Prostate gland (tissue), 2 donors: ENCODE results near the gene TTC29.
"Not testable (repeated sequence)": the region's sequence is repeated elsewhere in the genome, so short reads cannot be mapped to it uniquely, and the experiment has no call there.

ENCODE experiments used
- POLR2AphosphoS5 ChIP-seq: sonication (generic); formaldehyde crosslinking; IDR thresholded peaks from one replicate; pipeline ENCODE4 v1.6.1; 2017; ENCODE audit warnings: antibody characterized with exemption
- TF ChIP-seq, protein P1 (sequence below), 4 experiments: fragments of 200-600 bp in 2 of 4; fragments of 450-650 bp in 2 of 4; sonication (generic) in 2 of 4; IDR thresholded peaks; 1 replicate in 3 of 4; 2 replicates in 1 of 4; pipeline ENCODE4 v1.5.1; 2016 to 2019; ENCODE audit warnings: antibody characterized with exemption in 4 of 4, mild to moderate bottlenecking in 2 of 4, moderate library complexity in 2 of 4

DNA sequence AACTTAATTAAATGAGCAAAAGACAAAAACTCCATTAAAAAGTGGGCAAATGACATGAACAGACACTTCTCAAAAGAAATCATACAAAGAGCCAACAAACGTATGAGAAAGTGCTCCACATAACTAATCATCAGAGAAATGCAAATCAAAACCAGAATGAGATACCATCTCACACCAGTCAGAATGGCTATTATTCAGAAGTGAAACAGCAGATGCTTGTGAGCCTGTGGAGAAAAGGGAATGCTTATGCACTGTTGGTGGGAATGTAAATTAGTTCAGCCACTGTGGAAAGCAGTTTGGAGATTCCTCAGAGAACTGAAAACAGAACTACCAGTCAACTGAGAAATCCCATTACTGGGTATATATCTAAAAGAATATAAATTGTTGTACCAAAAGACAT, 222.1 kb downstream of the TTC29 start:
- not testable (repeated sequence) for TF ChIP-seq POLR2AphosphoS5
- TF ChIP-seq, protein P1, sequence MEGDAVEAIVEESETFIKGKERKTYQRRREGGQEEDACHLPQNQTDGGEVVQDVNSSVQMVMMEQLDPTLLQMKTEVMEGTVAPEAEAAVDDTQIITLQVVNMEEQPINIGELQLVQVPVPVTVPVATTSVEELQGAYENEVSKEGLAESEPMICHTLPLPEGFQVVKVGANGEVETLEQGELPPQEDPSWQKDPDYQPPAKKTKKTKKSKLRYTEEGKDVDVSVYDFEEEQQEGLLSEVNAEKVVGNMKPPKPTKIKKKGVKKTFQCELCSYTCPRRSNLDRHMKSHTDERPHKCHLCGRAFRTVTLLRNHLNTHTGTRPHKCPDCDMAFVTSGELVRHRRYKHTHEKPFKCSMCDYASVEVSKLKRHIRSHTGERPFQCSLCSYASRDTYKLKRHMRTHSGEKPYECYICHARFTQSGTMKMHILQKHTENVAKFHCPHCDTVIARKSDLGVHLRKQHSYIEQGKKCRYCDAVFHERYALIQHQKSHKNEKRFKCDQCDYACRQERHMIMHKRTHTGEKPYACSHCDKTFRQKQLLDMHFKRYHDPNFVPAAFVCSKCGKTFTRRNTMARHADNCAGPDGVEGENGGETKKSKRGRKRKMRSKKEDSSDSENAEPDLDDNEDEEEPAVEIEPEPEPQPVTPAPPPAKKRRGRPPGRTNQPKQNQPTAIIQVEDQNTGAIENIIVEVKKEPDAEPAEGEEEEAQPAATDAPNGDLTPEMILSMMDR (IDR thresholded peaks at IDR 0.05), result not testable (repeated sequence)
